Measurements from ENCODE around the gene ZNF772. TPM values are rescaled to one million over a fixed set of nuclear protein-coding genes. Genes with fewer than 3 reads are reported as not detected.

The ZNF772 gene
- total and polyA plus RNA-seq, 2 of the 8 experiments (the other 6 are each of a cell fraction or from before 2014, with no cell fraction given), result 4.0 to 15.2 TPM

DNA sequence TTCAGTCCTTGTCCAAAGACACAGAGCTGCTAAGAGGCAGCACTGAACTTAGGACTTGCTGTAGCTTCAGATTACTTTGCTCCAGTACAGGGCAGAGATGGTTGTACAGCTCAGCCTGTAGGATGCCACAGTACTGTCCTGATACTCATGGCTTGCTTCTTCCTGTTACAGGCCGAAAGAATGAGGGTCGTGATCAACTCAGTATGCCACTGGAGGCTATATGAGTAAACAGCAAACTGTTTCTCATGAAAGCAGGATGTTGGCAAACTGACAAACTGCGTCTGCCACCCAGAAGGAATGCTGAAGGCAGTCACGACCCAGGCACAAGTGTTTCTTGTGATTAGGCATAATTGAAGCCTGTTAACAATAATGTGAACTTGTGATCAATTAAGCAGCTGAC is 39.4 kb downstream of the ZNF772 start:
- WGBS, 2 experiments (ENCODE audit: extremely low coverage in 1 of 2, insufficient coverage in 1 of 2, insufficient read length in 1 of 2, insufficient replicate concordance in 2 of 2, low coverage in 1 of 2, low lambda C conversion rate in 2 of 2, missing lambda C conversion rate in 1 of 2), result 97% methylated on average over 4 of the region's 4 CpGs; no CpG with 5 or more reads in 1 of the 2 experiments
- Histone ChIP-seq H3K14ac (ENCODE audit: insufficient read length) (no peak overlapping the region), H3K4me1 (replicated peaks in 1 of 4; ENCODE audit: control insufficient read depth in 3 of 4, insufficient read depth in 4 of 4, low read length in 3 of 4) (peaks cover 0 to 7% (median under 1%) of the 10 kb centered on the region in 4 experiments; a peak in 2 of 7 replicates), H3K79me2 (ENCODE audit: control insufficient read depth in 1 of 2, insufficient read depth in 2 of 2, low read length in 2 of 2) (peaks cover 27 to 69% of the 10 kb centered on the region in 2 experiments), H2BK15ac (ENCODE audit: low read length) (no peak overlapping the region), H3K27ac (ENCODE audit: low read depth, low read length) (no peak overlapping the region), H2BK120ac (replicated peaks; ENCODE audit: low read depth, low read length) (no peak overlapping the region), H3K56ac (replicated peaks; ENCODE audit: insufficient read length, low read depth, low read length) (no peak overlapping the region), H4K20me1 (replicated peaks in 1 of 2; ENCODE audit: control insufficient read depth in 1 of 2, insufficient read depth in 2 of 2, low read length in 2 of 2) (peaks cover 0 to 14% of the 10 kb centered on the region in 2 experiments), H3K4me3 (ENCODE audit: extremely low read depth in 1 of 4, insufficient read depth in 2 of 4, low read depth in 3 of 4, low read length in 4 of 4) (no peak overlapping the region), H2BK12ac (ENCODE audit: low read depth, low read length) (no peak overlapping the region), H4K5ac (ENCODE audit: insufficient read length, low read depth, low read length) (no peak overlapping the region), H3K9me3 (ENCODE audit: insufficient read depth in 2 of 2, low read depth in 1 of 2, low read length in 1 of 2) (no peaks in the 10 kb centered on the region; a peak in 1 of 4 replicates), H3K23ac (ENCODE audit: insufficient read length) (no peak overlapping the region), H3K18ac (ENCODE audit: extremely low read depth, low read length) (no peak overlapping the region), H2BK20ac (ENCODE audit: low read length) (no peak overlapping the region), H2BK5ac (ENCODE audit: low read depth, low read length) (no peak overlapping the region), H3K79me1 (ENCODE audit: low read depth, low read length) (peaks cover 24% of the 10 kb centered on the region), H3K23me2 (ENCODE audit: low read depth, low read length) (peaks cover 4% of the 10 kb centered on the region), H3K4me2 (ENCODE audit: insufficient read depth in 1 of 2, low read depth in 2 of 2, low read length in 2 of 2) (no peak overlapping the region; a peak in 1 of 4 replicates), H2AFZ (ENCODE audit: low read length) (no peak overlapping the region), H2AK5ac (ENCODE audit: low read depth, low read length) (no peak overlapping the region), H4K91ac (replicated peaks; ENCODE audit: insufficient read length, low read length) (no peak overlapping the region), H3K4ac (replicated peaks; ENCODE audit: insufficient read length, low read depth, low read length) (no peak overlapping the region), H3K36me3 (ENCODE audit: control insufficient read depth in 2 of 4, insufficient read depth in 4 of 4, low read length in 3 of 4) (peaks cover 2 to 5% (median 4%) of the 10 kb centered on the region in 4 experiments; a peak in 5 of 8 replicates), H3K27me3 (replicated peaks in 1 of 4; ENCODE audit: control insufficient read depth in 3 of 4, extremely low read depth in 1 of 4, insufficient read depth in 3 of 4, low read length in 3 of 4) (no peaks in the 10 kb centered on the region), H4K8ac (ENCODE audit: extremely low read depth, insufficient read depth, low read length) (no peak overlapping the region), H3K9ac (replicated peaks in 1 of 4; ENCODE audit: extremely low read depth in 1 of 4, low read depth in 3 of 4, low read length in 3 of 4) (no peak overlapping the region)
- no peak for DNase-seq (ENCODE audit: low read depth in 1 of 2, low spot score in 2 of 2)
- no peak for FAIRE-seq
- ChIA-PET POLR2A (ENCODE audit: partially characterized antibody) (interaction anchor here (1.0 to 7.0 kb wide), 2 partner anchors 12 to 28 kb away, joined by 3 to 49 read pairs; no protein-coding TSS in a partner anchor), CTCF (ENCODE audit: partially characterized antibody) (interaction anchor here (0.6 to 2.2 kb wide), 2 partner anchors 13 to 31 kb away, joined by 3 to 8 read pairs; no protein-coding TSS in a partner anchor)
- TF ChIP-seq SP1 (IDR thresholded peaks at IDR 0.05; ENCODE audit: low read depth, low read length) (no peak), EGR1 (IDR thresholded peaks at IDR 0.05; ENCODE audit: borderline replicate concordance, low read depth, low read length) (no peak)

Data from H1 (cell line).